Dedifferentiated amniotic fluid mesenchymal stem cell (primary cell): ENCODE results near the gene FMN1.
"Not testable (repeated sequence)": the region's sequence is repeated elsewhere in the genome, so short reads cannot be mapped to it uniquely, and the experiment has no call there.

Source experiments
- DNase-seq: peaks from one replicate; pipeline ENCODE4 v3.0.0-alpha.2; 2016; ENCODE audit errors: extremely low spot score

Gene FMN1

GRCh38 chr15:33094336-33094735, 100.2 kb downstream of the FMN1 start:
- peak; percentile 61 for DNase-seq

- DNase-seq, result no peak
These were observed 101.3 kb downstream of the FMN1 start for GRCh38 chr15:33093222-33093621.

GRCh38 chr15:33091983-33092693, 102.4 kb downstream of the FMN1 start:
- no peak for DNase-seq

GRCh38 chr15:33089878-33090757, 104.4 kb downstream of the FMN1 start:
- peak; percentile 73 for DNase-seq

- no peak for DNase-seq
These were observed 105.2 kb downstream of the FMN1 start for GRCh38 chr15:33089165-33089877.

- peak; percentile 77 for DNase-seq
These were observed 107.9 kb downstream of the FMN1 start for GRCh38 chr15:33086500-33087121.

GRCh38 chr15:33084661-33085060, 109.9 kb downstream of the FMN1 start:
- no peak for DNase-seq

GRCh38 chr15:33083232-33084081, 111.1 kb downstream of the FMN1 start:
- no peak for DNase-seq

- DNase-seq, result no peak
These were observed 114.5 kb downstream of the FMN1 start for GRCh38 chr15:33080006-33080405.

GRCh38 chr15:33078607-33079006, 115.9 kb downstream of the FMN1 start:
- DNase-seq, result no peak

- DNase-seq, result no peak
These were observed 117.6 kb downstream of the FMN1 start for GRCh38 chr15:33076937-33077336.

- no peak for DNase-seq
These were observed 119.6 kb downstream of the FMN1 start for GRCh38 chr15:33074942-33075341.

- DNase-seq, result no peak
These were observed 120.3 kb downstream of the FMN1 start for GRCh38 chr15:33074212-33074611.

- no peak for DNase-seq
These were observed 123.1 kb downstream of the FMN1 start for GRCh38 chr15:33071451-33071850.

GRCh38 chr15:33069903-33070302, 124.6 kb downstream of the FMN1 start:
- DNase-seq, result not testable (repeated sequence)

GRCh38 chr15:33069161-33069560, 125.4 kb downstream of the FMN1 start:
- DNase-seq, result no peak

GRCh38 chr15:33068511-33068990, 126.0 kb downstream of the FMN1 start:
- no peak for DNase-seq

- peak; percentile 44 for DNase-seq
These were observed 126.5 kb downstream of the FMN1 start for GRCh38 chr15:33068007-33068481.

GRCh38 chr15:33067456-33067855, 127.1 kb downstream of the FMN1 start:
- DNase-seq, result peak; percentile 45

- no peak for DNase-seq
These were observed 127.9 kb downstream of the FMN1 start for GRCh38 chr15:33066584-33066983.

GRCh38 chr15:33064878-33065277, 129.6 kb downstream of the FMN1 start:
- peak; percentile 58 for DNase-seq
